Activated T-cell treated with anti-CD3 and anti-CD28 coated beads, Interleukin-2, amount 50 U/mL, for 72 hours (primary cell): ENCODE data around the gene FHOD3. TPM values are rescaled to one million over a fixed set of nuclear protein-coding genes. Genes with fewer than 3 reads are reported as not detected.
A peak's percentile ranks its signal among the peaks of the same experiment; 100 is the strongest.

Source experiments
- ATAC-seq, 2 donors: fragments of 150-1000 bp; cut with Tn5 transposase; replicated peaks in 1 of 2; 2 replicates each; pipeline ENCODE4 v1.10.0; 2021; ENCODE audit warnings: moderate library complexity in 2 of 2, mild to moderate bottlenecking in 1 of 2
- DNase-seq, 2 donors: peaks; one replicate each; pipeline ENCODE4 v3.0.0; 2021 to 2022; ENCODE audit warnings: mixed read lengths in 1 of 2
- H3K27ac Mint-ChIP-seq: one replicate; pipeline ENCODE4 v1.8.0; 2022; ENCODE audit warnings: mild to moderate bottlenecking, moderate library complexity, mixed read lengths
- H3K27me3 Mint-ChIP-seq: one replicate; pipeline ENCODE4 v1.8.0; 2022; ENCODE audit warnings: low read depth, mixed read lengths
- H3K36me3 Mint-ChIP-seq, 2 donors: one replicate each; pipeline ENCODE4 v1.8.0; 2022; ENCODE audit warnings: mixed read lengths in 2 of 2, mild to moderate bottlenecking in 1 of 2; ENCODE audit not compliant: insufficient read depth in 2 of 2
- H3K4me1 Mint-ChIP-seq: one replicate; pipeline ENCODE4 v1.8.0; 2022; ENCODE audit warnings: low read depth, mixed read lengths
- H3K4me3 Mint-ChIP-seq, 2 donors: one replicate each; pipeline ENCODE4 v1.8.0; 2022; ENCODE audit warnings: mild to moderate bottlenecking in 2 of 2, mixed read lengths in 2 of 2, moderate library complexity in 2 of 2
- H3K9me3 Mint-ChIP-seq, 2 donors: one replicate each; pipeline ENCODE4 v1.8.0; 2022; ENCODE audit warnings: mixed read lengths in 2 of 2
- total RNA-seq, 2 donors: library from RNA; stranded (reverse); gene quantifications; one replicate each; pipeline ENCODE4 v1.2.3, GENCODE V29; 2022

FHOD3 gene
- total RNA-seq, 2 donors from 2014 or later, result 0.28 TPM; not detected in 1

DNA sequence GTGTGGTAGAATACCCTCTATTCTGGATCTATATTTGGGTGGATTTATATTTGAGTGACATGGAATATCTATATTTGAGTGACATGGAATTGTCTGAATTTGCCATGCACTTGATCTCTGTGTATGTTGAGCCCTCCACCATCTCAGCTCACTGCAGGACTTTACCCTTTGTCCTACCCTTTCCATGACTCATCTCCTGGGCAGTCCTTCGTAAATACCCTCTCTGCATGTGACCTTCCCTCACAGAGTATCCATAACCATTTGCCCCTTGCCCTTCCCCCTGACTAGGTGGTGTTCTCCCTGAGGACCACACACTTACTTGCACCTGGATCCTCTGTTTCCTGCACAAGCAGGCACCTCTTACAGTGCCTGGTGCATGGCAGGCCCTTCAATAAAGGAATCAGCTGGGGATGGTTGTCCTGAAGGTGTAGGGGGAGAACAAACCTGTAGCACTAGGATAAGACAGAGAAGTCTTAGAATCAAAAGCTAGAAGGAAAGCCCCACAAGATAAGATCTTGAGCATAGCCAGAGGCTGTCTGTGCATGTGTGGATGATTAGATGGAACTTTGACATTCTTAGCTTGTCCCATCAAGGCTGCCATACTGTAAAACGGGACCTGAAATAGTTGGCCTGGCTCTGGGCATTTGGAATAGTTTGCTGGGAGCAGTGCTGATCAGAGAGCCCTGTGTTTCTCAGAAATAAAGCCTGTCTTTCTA, 230.4 kb downstream of the FHOD3 start:
- H3K9me3 Mint-ChIP-seq, result peaks cover 0 to 3% of the 10 kb centered on the region in 2 donors

GRCh38 chr18:36529747-36530146, 232.2 kb downstream of the FHOD3 start:
- no peaks in the 10 kb centered on the region for H3K27me3 Mint-ChIP-seq
- peaks cover 4% of the 10 kb centered on the region for H3K4me1 Mint-ChIP-seq
- no peaks in the 10 kb centered on the region for H3K36me3 Mint-ChIP-seq
- H3K27ac Mint-ChIP-seq, result no peak overlapping the region
- DNase-seq (no peak), ATAC-seq (no peak)
- peaks cover 0 to 3% of the 10 kb centered on the region in 2 donors for H3K9me3 Mint-ChIP-seq
- H3K4me3 Mint-ChIP-seq, result no peak overlapping the region

More for the DNA sequence above, 230.4 kb downstream of the FHOD3 start:
- ATAC-seq, result no peak
- H3K4me3 Mint-ChIP-seq, result no peak overlapping the region
- no peaks in the 10 kb centered on the region for H3K36me3 Mint-ChIP-seq
- no peak overlapping the region for H3K27ac Mint-ChIP-seq
- H3K4me1 Mint-ChIP-seq, result no peaks in the 10 kb centered on the region
- DNase-seq, result no peak
- no peaks in the 10 kb centered on the region for H3K27me3 Mint-ChIP-seq

GRCh38 chr18:36530676-36531405, 233.3 kb downstream of the FHOD3 start:
- H3K36me3 Mint-ChIP-seq, result no peaks in the 10 kb centered on the region
- H3K4me3 Mint-ChIP-seq, result no peak overlapping the region
- peaks cover 4% of the 10 kb centered on the region for H3K4me1 Mint-ChIP-seq
- DNase-seq (no peak), ATAC-seq (no peak)
- H3K27ac Mint-ChIP-seq, result no peak overlapping the region
- H3K9me3 Mint-ChIP-seq, result peaks cover 0 to 3% of the 10 kb centered on the region in 2 donors
- no peaks in the 10 kb centered on the region for H3K27me3 Mint-ChIP-seq

- Mint-ChIP-seq H3K9me3 (peaks cover 0 to 3% of the 10 kb centered on the region in 2 donors), H3K27me3 (no peaks in the 10 kb centered on the region), H3K27ac (no peak overlapping the region), H3K36me3 (no peaks in the 10 kb centered on the region), H3K4me3 (no peak overlapping the region), H3K4me1 (peaks cover 4% of the 10 kb centered on the region)
- DNase-seq (no peak), ATAC-seq (no peak)
Observed at GRCh38 chr18:36531636-36532035, 234.1 kb downstream of the FHOD3 start.

DNA sequence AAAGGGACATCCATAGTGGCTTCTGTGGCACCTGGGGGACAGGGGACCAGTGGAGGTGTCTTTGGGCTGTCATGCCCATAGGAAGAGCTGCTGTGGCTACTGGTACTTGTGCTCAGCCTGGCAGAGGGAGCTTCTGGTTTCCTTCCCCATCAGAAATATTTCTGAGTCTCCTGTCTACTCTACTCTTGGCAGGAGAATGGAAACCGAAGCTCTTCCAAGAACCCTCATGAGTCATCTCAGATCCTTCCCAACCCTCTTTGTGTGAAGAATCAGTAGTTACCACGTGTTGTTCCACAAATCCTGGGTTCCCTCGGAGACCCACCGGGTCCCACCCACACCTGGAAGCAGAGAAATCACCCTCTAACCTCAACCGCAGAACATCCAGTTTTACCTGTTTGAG, 234.9 kb downstream of the FHOD3 start:
- DNase-seq, result no peak
- Mint-ChIP-seq H3K9me3 (peaks cover 0 to 3% of the 10 kb centered on the region in 2 donors), H3K4me3 (no peak overlapping the region), H3K36me3 (no peaks in the 10 kb centered on the region), H3K27me3 (no peaks in the 10 kb centered on the region), H3K4me1 (peaks cover 4% of the 10 kb centered on the region), H3K27ac (no peak overlapping the region)
- ATAC-seq, result no peak

GRCh38 chr18:36532815-36533214, 235.3 kb downstream of the FHOD3 start:
- H3K27me3 Mint-ChIP-seq, result no peaks in the 10 kb centered on the region
- no peak overlapping the region for H3K27ac Mint-ChIP-seq
- no peaks in the 10 kb centered on the region for H3K36me3 Mint-ChIP-seq
- H3K4me1 Mint-ChIP-seq, result peaks cover 4% of the 10 kb centered on the region
- DNase-seq (no peak), ATAC-seq (no peak)
- peaks cover 0 to 3% of the 10 kb centered on the region in 2 donors for H3K9me3 Mint-ChIP-seq
- no peak overlapping the region for H3K4me3 Mint-ChIP-seq

- H3K27ac Mint-ChIP-seq, result no peak overlapping the region
- H3K9me3 Mint-ChIP-seq, result peaks cover 0 to 3% of the 10 kb centered on the region in 2 donors
- no peak for ATAC-seq
- H3K27me3 Mint-ChIP-seq, result no peaks in the 10 kb centered on the region
- H3K4me3 Mint-ChIP-seq, result no peak overlapping the region
- no peaks in the 10 kb centered on the region for H3K36me3 Mint-ChIP-seq
- peaks cover 4% of the 10 kb centered on the region for H3K4me1 Mint-ChIP-seq
- no peak for DNase-seq
Observed at GRCh38 chr18:36533446-36534153, 236.1 kb downstream of the FHOD3 start.

- no peak overlapping the region for H3K27ac Mint-ChIP-seq
- H3K9me3 Mint-ChIP-seq, result peaks cover 0 to 3% of the 10 kb centered on the region in 2 donors
- H3K4me1 Mint-ChIP-seq, result peaks cover 4% of the 10 kb centered on the region
- no peaks in the 10 kb centered on the region for H3K27me3 Mint-ChIP-seq
- ATAC-seq, result peak in 1 of 2 donors; percentile 35
- H3K4me3 Mint-ChIP-seq, result no peak overlapping the region
- H3K36me3 Mint-ChIP-seq, result no peaks in the 10 kb centered on the region
- no peak for DNase-seq
Observed at GRCh38 chr18:36534154-36534688, 236.7 kb downstream of the FHOD3 start.

DNA sequence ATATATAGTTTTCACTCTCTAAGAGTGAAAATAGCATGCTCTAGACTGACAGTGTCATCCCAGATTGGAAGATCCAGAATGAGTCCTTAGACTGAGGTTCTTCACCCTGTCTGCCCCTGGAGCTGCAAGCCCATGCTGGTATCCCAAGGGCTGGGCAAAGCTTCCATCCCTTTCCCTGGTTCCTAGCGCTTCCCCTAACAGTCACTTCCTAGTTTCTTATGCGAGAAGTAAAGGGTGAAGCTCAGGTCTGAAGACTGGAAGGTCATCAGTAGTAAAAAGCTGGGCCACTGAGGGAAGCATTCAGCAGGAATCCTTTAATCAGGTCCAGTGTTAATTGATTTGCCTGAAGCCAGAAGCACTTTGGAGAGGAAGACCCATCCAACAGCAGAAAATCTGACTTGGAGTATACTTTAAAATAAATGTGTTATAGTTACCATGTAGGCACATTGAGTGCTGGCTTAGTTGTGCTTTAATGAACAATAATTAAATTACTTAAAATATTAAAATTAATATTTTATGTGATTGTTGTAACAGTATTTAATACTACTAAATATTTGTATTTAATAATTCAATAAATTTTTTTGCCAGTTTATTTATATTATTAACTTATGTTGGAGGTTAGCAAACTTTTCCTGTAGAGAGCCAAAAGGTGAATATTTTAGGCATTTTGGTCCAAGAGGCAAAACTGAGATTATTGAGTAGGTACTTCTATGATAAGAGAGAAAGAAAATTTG, 237.9 kb downstream of the FHOD3 start:
- Mint-ChIP-seq H3K9me3 (peaks cover 0 to 3% of the 10 kb centered on the region in 2 donors), H3K4me3 (no peak overlapping the region), H3K27me3 (no peaks in the 10 kb centered on the region), H3K4me1 (peaks cover 4% of the 10 kb centered on the region), H3K27ac (no peak overlapping the region), H3K36me3 (no peaks in the 10 kb centered on the region)
- DNase-seq (no peak), ATAC-seq (no peak)

- peaks cover 0 to under 1% of the 10 kb centered on the region in 2 donors for H3K9me3 Mint-ChIP-seq
- H3K36me3 Mint-ChIP-seq, result no peaks in the 10 kb centered on the region
- no peak overlapping the region for H3K4me3 Mint-ChIP-seq
- H3K4me1 Mint-ChIP-seq, result peaks cover 4% of the 10 kb centered on the region
- ATAC-seq (no peak), DNase-seq (no peak)
- H3K27me3 Mint-ChIP-seq, result no peaks in the 10 kb centered on the region
- no peak overlapping the region for H3K27ac Mint-ChIP-seq
Observed at GRCh38 chr18:36536426-36536825, 238.9 kb downstream of the FHOD3 start.

GRCh38 chr18:36537289-36537688, 239.8 kb downstream of the FHOD3 start:
- ATAC-seq (no peak), DNase-seq (no peak)
- no peak overlapping the region for H3K4me3 Mint-ChIP-seq

DNA sequence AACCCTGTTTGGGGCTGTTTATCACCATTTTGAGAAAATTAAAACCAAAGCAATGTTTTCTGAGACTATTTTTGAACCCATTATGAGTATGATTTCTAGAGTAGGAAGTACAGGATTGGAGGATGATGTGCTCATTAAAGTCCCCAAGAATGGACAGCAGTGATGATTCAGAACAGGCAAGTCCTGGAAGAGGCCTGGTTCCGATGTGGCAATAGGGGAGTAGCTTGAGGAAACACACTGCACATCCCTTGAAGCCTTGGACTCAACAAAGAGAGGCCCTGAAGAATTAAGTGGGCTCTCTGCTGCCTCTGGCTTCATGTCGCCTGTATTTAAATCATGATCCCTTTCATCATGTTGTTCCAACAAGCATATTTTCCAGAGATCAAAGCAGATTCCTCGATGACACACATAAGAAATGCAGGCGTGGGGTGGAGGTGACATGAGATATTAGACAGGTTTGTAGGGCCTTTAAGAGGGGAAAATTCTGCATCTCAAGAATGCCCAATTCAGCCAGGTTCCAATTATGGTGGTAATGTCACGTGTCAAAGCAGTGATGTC, 242.2 kb downstream of the FHOD3 start:
- Mint-ChIP-seq H3K9me3 (no peaks in the 10 kb centered on the region), H3K27ac (no peak overlapping the region), H3K4me1 (no peaks in the 10 kb centered on the region), H3K36me3 (no peaks in the 10 kb centered on the region), H3K27me3 (no peaks in the 10 kb centered on the region), H3K4me3 (no peak overlapping the region)
- DNase-seq, result no peak
- no peak for ATAC-seq

More at GRCh38 chr18:36537289-36537688, 239.8 kb downstream of the FHOD3 start:
- peaks cover 4% of the 10 kb centered on the region for H3K4me1 Mint-ChIP-seq
- no peaks in the 10 kb centered on the region for H3K36me3 Mint-ChIP-seq
- H3K27ac Mint-ChIP-seq, result no peak overlapping the region
- no peaks in the 10 kb centered on the region for H3K27me3 Mint-ChIP-seq
- H3K9me3 Mint-ChIP-seq, result no peaks in the 10 kb centered on the region
